ENCODE results near the gene TMEM121. TPM values are rescaled to one million over a fixed set of nuclear protein-coding genes. Genes with fewer than 3 reads are reported as not detected.
A peak's percentile ranks its signal among the peaks of the same experiment; 100 is the strongest.
"Not testable (repeated sequence)": the region's sequence is repeated elsewhere in the genome, so short reads cannot be mapped to it uniquely, and the experiment has no call there.

Gene TMEM121
- total RNA-seq, 1 experiment from 2014 or later = 0.36 TPM

DNA sequence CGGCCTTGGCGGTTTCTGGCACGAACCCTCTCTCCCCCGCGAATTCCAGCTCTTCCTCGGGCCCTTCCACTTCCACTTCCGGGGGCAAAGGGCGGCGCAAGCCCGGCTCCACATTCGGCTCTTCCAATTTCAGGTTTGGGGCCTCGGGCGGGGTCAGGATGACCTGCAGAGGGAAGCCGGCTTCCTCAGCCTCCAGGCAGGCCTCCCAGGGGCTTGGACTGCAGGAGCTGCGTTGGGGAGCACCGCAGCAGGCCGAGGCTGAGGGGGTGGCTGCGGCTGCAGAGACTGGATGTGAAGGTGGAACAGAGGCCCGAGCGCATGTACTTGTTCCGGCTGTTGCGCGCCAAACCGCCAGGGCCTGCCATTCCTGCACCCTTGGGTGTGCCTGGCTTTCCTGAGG, 20.7 kb downstream of the TMEM121 start:
- DNase-seq (ENCODE audit: low read depth) = not testable (repeated sequence)

DNA sequence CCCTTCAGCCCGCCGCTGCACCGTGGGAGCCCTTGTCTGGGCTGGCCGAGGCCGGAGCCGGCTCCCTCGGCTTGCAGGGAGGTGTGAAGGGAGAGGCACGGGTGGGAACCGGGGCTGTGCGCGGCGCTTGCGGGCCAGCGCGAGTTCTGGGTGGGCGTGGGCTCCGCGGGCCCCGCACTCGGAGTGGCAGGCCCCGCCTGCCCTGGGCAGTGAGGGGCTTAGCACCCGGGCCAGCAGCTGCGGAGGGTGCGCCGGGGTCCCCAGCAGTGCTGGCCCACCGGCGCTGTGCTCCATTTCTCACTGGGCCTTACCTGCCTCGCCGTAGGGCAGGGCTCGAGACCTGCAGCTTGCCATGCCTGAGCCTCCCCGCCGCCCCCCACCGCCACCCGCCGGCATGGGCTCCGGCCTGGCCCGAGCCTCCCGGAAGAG, 21.4 kb downstream of the TMEM121 start:
- no peak for DNase-seq (ENCODE audit: low read depth)

DNA sequence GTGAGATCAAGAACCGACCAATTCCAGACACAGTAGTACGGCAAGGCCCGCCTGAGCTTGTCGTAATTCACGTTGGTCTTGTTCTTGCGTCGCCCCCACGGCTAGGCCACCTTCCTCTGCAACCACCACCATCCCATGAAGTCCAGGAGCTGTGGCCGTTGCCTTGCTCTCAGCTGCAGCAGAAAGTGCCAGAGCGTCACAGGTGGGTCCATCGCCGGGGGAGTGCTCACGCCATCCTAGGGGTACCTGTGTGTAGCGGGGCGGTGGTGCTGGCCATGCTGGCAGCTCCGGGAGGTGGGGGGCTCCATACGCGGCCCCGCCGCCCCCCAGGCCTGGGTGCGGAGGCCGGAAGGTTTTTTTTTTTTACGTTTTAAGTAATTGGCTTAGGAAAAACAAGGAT, 23.1 kb downstream of the TMEM121 start:
- no peak for DNase-seq (ENCODE audit: low read depth)

DNA sequence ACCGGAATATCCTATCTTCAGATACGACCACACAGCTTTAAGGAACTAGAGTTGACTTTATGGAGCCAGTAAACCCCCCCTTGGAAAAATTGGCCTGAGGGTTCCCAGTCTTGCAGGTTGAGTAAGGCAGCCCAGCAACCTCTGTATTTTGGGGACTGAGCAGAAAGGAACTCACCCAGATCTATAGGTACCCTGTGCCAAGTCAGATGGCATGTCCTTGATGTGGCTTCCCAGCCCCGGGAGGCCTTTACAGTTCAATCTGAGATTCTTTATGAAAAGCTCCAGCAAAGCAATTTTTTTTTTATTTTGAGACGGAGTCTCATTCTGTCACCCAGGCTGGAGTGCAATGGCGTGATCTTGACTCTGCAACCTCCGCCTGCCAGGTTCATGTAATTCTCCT, 27.6 kb downstream of the TMEM121 start:
- DNase-seq (ENCODE audit: low read depth) = no peak

DNA sequence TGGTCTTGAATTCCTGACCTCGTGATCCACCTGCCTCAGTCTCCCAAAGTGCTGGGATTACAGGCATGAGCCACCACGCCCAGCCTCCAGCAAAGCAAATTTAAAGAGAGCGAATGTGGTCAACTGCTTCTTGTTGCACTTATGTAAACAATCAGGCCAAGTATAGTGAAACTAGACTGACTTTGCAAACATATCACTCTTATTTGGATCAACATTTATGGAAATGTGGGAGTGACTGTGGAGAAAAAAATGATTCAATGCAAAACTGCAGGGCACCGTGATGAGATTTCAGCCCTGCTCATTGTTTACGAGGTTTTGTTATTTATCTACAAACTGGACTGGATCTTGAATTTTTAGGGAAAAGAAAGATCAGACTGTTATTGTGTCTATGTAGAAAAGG, 28.1 kb downstream of the TMEM121 start:
- DNase-seq (ENCODE audit: low read depth) = no peak

DNA sequence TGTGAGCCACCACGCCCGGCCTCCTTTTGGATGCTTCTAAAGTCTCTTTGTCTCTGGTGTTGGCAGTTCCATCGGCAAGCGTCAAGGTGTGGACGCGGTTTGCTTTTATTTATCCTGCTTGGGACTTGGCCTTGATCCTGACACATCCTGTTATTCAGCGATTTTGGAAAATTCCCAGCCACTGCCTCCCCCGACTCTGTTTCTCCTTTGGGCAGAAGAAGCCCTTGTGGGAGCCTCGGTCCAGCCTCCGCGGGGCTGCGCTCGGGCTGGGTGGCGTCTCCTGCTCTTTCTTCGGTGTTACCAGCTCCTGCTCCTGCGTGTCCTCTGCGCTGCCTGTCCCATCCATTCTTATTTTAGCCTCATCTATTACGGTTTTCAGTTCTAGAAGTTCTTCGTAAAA, 31.3 kb downstream of the TMEM121 start:
- DNase-seq (ENCODE audit: low read depth) = not testable (repeated sequence)

DNA sequence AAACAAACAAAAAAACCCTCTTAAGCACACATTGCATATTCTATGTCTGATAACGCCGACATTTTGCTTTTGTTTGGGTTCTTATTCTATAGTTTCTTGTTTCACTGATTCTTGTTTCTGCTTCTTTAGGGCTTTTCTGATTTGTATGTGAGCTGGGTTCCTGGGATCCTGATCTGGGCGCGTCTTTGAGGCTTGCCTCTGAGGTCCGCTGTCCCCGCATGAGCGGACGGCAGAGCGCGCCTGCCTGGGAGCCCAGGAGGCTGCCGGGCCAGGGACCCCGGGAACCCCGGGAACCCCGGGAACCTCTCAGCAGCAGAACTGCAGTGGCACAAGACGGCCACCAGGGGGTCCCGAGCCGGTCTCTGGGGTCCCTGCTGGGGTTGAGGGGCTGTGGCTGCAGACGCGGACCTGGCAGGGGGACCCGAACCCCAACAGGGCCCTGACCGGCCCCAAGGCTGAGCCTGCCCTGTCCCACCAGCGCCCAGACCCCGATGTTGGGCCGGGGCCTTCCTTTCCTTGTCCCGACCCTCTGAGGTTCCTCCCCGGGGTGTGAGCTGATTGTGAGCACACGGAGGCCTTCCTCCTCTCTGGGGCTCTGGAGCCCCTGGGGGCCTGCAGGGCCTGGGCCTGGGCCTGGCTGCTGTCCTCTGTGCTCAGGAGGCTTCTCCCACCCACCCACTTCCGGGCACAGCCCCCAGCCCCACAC, 32.2 kb downstream of the TMEM121 start:
- not testable (repeated sequence) for DNase-seq (ENCODE audit: low read depth)

DNA sequence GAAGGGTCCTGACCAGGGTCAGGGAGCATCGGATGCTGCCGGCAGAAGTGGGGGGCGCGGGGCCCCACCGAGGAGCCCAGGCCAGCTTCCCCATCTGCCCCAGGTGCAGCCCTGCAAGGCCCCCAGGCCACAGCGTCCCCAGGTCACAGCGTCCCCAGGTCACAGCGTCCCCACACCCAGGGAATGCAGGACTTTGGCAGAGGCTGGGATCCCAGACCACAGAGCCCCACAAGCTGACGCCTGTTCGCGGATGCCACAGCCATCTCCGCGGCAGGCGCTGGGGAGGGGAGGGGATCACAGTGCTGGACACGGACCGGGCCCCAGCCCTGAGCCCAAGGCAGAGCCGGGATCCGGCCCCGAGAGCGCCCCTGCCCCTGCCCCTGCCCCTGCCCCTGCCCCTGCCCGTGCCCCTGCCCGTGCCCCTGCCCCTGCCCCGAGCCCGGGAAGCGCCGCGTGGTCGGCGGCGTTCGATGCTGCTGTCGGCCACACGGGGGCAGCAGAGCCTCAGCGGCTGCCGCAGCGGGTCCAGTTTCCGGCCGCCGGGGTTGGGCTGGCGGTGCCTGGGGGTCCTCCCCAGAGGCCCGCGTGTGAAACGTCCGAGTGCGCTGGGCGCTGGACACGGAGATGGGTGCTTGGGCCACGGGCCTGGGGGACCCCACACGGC, 33.1 kb downstream of the TMEM121 start:
- DNase-seq (ENCODE audit: low read depth) = not testable (repeated sequence)

DNA sequence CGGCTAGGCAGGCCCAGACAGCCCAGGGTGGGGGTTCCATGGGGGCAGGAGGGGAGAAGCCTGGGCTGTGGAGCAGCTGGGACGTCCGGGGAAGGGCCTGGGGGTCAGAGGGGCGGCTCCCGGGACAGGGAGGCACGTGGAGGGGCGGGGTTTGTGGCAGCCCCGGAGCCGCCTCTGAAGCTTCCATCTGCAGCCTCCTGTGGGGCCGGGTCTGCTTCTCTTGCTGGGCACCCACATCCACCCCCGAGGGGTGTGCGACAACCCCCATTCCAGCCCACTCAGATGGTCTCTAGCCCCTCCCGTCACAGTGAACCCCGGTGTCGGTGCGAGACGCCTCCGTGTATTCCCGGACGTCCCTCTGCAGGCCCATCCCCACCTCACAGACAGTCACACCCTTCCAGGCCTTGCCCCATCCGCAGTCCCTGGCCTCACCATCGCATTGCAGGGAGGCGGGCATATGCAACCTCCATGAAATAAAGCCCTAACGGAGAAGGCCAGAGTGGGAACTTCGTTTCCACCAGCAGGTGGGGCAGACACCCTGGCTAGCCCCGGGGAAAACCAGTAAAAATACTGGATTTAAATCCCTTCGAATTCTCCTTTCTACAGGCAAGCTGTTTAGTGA, 33.8 kb downstream of the TMEM121 start:
- DNase-seq (ENCODE audit: low read depth) = not testable (repeated sequence)

DNA sequence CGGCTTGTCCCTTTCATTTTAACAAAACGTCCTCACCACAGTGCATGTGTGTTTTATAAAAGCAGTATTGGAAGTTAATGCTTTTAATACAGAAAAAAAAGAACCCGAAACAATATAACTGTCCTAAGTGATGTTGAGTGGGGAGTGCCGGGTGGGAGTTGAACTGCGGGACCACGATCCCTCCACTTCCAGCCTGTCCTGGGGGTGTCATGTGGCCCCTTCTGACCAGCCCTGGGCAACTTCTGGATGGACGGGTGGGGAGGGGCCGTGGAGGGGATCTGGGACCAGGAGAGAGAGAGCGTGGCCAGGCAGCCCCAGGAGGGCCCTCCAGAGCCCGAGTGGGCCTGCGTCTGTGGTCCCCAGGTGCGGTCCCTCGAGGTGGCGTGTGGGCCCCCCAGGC, 35.0 kb downstream of the TMEM121 start:
- not testable (repeated sequence) for DNase-seq (ENCODE audit: low read depth)

DNA sequence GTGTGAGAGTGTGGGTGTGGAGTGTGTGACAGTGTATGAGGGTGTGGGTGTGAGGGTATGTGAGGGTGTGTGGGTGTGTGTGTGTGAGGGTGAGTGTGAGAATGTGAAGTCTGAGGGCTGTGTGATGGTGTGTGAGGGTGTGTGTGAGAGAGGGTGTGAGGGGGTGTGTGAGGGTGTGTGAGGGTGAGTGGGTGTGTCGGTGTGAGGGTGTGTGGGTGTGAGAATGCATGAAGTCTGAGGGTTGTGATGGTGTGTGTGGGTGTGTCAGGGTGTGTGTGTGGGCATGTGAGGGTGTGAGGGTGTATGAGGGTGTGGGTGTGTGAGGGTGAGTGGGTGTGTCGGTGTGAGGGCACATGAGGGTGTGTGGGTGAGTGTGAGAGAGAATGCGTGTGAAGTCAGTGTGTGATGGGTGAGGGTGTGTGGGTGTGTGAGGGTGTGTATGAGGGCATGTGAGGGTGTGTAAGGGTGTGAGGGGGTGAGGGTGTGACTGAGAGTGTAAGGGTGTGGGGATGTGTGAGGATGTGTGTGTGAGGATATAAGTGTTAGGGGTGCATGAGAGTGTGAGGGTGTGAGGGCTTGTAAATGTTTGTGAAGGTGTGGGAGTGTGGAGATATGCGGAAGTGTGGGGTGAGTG, 36.4 kb downstream of the TMEM121 start:
- no peak for DNase-seq (ENCODE audit: low read depth)

DNA sequence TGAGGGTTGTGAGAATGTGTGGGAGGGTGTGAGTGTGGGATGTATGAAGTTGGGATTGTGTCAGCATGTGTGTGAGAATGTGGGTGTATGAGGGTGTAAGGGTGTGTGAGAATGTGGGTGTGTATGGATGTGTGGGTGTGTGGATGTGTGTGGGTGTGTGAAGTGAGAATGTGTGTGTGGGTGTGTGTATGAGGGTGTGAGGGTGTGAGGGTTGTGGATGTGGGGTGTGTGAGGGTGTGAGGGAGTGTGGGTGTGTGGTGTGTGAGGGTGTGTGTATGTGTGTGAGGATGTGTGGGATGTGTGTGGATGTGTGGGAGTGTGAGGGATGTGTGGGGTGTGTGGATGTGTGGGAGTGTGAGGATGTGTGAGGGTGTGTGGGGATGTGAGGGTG, 37.0 kb downstream of the TMEM121 start:
- DNase-seq (ENCODE audit: low read depth) = no peak

DNA sequence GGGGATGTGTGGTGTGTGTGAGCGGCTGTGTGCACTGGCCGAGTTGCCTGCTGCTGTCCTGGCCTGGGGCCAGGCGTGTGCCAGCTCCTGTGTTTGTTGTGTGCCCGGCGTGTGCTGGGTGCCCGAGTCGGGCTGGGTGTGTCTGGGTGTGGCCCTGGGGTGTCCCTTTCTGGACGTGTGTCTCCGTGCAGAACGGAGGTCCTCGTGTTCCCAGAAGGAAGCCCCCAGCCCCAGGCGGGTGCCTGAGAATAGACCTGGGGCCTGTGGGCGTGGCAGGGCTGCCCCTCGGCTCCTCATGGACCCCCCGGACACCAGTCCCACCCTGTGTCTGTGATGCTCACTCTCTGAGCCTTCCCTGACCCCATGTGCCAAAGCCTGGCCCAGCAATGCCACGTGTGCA, 38.2 kb downstream of the TMEM121 start:
- not testable (repeated sequence) for DNase-seq (ENCODE audit: low read depth)

DNA sequence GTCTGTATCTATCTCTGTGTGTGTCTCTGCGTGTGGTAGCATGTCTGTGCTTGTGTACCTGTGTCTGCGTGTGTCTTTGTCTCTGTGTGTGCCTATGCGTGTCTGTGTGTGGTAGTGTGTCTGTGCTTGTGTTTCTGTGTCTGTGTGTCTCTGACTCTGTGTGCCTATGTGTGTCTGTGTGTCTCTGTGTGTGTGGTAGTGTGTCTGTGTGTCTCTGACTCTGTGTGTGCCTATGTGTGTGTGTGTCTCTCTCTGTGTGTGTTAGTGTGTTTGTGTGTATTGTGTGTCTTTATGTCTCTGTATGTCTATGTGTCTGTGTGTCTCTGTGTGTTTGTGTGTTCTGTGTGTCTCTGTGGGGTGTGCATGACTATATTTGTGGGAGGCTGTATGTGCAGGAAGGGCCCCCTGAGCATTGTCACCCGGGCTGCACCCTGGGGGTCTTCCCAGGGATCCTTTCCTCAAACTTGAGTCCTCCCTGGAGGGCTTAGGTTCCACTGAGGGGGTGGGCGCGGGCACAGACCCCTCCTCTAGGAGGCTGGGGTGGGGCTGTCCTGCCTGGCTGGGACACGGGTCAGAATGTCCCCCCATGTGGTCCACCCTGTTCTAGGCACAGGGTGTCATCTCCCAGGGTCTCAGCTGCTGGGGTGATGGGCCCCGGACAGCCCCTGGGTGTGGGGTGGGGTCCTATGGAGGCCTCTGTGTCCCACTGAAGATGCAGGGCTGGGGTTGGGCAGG, 39.0 kb downstream of the TMEM121 start:
- DNase-seq (ENCODE audit: low read depth) = not testable (repeated sequence)

DNA sequence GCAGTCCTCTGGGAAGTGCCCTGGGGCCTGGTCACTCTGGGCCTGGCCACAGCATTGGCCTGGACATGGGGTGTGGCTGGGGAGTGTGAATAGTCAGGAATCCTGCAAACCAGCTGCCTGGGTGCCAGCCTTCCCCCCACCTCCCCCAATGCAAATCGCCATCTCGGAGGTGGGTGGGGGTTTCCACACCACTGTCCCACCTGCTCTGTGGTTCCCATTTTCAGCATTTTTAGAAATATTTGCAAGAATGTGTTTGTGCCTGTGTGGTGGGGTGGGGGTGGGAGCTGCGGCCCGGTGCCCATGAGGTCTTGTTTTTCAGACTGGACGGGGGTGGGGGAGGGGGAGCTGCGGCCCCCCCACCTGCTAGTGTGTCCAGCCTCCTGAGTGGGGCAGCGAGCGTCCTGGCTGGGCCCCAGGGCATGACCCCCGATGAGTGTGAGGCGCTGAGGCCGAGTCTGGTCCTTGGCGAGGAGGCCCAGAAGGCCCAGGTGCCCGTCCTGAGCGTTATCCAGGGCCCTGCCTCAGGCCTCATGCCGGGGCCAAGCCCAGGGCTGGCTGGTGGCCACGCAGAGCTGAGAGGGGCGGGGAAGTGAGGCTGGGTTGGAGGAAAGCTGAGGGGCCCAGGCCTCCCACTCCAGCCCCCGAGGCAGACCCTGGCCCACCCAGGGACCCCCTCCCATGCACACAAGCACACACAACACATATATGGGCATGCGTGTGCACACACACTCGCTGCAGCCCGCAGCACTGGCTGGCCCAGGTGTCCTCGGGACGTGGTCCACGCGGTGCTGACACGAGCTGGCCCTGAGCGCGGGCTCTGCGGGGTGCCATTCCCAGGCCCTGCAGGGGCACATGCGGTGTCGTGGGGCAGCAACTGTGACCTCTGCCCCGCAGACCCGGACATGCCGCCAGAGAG, 40.1 kb downstream of the TMEM121 start:
- not testable (repeated sequence) for DNase-seq (ENCODE audit: low read depth)

DNA sequence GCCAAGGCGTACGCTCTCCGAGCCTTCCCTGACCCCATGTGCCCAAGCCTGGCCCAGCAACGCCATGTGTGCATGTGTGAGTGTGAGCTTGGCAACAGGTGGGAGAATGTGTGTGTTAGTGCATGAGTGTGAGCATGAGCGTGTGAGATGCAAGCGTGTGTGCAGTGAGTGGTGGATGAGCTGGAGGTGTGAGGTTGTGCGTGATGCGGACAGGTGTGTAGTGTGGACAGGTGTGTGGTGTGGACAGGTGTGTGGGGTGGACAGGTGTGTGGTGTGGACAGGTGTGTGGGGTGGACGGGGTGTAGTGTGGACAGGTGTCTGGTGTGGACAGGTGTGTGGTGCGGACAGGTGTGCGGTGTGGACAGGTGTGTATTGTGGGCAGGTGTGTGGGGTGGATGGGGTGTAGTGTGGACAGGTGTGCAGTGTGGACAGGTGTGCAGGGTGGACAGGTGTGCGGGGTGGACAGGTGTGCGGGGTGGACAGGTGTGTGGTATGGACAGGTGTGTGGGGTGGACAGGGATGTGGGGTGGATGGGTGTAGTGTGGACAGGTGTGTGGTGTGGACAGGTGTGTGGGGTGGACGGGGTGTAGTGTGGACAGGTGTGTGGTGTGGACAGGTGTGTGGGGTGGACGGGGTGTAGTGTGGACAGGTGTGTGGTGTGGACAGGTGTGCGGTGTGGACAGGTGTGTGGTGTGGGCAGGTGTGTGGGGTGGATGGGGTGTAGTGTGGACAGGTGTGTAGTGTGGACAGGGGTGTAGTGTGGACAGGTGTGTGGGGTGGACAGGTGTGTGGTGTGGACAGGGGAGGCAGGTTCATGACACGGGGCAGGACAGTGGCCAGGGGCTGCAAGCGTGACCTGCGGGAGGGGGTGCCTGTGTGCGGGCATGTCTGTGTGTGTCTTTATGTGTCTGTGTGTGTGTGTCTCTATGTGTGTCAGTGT, 41.1 kb downstream of the TMEM121 start:
- DNase-seq (ENCODE audit: low read depth) = not testable (repeated sequence)

DNA sequence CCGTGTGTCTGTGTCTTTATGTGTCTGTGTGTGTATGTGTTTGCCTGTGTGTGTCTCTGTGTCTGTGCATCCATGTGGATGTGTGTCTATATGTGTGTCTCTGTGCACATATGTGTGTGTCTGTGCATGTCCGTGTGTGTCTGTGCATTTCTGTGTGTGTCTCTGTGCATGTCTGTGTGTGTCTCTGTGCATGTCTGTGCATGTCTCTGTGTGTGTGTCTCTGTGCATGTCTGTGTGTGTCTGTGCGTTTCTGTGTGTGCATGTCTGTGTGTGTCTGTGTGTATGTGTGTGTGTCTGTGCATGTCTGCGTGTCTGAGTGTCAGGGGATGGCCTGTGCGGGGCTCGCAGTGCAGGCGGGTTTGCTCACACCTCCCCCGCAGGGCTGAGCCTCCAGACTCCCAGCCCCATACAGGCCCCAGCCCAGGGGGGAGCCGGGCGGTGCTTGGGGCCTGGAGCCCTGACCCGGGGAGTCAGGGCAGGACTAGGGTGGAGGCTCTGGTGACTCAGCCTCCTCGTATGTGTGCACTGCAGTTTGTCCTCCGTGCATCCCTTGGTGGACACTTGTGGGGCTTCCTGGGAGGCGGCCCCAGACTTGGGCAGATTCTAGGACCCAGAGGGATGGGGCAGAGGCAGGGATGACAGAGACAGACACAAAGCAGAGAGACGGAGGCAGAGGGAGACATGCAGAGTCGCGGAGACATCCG, 41.9 kb downstream of the TMEM121 start:
- DNase-seq (ENCODE audit: low read depth) = peak; percentile 51

DNA sequence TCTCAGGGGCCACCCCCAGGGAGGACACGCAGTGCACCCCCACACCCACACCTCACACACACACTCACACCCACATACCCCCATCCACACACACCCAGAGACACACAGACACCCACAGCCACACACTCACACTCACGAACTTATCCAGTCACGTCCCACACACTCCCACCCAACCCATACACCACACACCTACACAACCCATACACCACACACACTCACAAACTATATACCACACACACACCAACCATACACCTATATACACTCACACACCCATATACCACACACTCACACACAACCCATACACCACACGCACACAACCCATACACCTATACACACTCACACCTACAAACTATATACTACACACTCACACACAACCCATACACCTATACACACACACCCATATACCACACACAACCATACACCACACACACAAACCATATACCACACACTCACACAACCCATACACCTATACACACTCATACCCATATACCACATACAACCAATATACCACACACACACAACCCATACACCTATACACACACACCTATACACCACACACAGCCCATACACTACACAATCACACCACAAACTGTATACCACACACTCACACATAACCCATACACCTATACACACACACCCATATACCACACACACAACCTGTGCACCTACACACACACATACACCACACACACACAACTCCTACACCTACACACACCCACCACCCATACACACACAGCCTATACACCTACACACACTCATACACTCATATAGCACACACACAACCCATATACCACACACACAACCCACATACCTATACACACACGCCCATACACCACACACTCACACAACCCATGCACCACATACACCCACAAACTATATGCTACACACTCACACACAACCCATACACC, 42.7 kb downstream of the TMEM121 start:
- DNase-seq (ENCODE audit: low read depth) = no peak

Measured in RPMI7951 (cell line).